ENCODE results near the gene R3HDM4.

- TF ChIP-seq, protein P1, sequence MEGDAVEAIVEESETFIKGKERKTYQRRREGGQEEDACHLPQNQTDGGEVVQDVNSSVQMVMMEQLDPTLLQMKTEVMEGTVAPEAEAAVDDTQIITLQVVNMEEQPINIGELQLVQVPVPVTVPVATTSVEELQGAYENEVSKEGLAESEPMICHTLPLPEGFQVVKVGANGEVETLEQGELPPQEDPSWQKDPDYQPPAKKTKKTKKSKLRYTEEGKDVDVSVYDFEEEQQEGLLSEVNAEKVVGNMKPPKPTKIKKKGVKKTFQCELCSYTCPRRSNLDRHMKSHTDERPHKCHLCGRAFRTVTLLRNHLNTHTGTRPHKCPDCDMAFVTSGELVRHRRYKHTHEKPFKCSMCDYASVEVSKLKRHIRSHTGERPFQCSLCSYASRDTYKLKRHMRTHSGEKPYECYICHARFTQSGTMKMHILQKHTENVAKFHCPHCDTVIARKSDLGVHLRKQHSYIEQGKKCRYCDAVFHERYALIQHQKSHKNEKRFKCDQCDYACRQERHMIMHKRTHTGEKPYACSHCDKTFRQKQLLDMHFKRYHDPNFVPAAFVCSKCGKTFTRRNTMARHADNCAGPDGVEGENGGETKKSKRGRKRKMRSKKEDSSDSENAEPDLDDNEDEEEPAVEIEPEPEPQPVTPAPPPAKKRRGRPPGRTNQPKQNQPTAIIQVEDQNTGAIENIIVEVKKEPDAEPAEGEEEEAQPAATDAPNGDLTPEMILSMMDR (IDR thresholded peaks at IDR 0.05), result no peak
- no peak for TF ChIP-seq POLR2A (IDR thresholded peaks at IDR 0.05)
Measured at GRCh38 chr19:929203-929890, 16.3 kb upstream of the R3HDM4 start.
